KMS-11 (cell line): Measurements from ENCODE around the gene ACOXL.

Experiments
- H2AFZ ChIP-seq: fragments of 200-600 bp; sonication (generic); 2 replicates; pipeline ENCODE4 v1.6.1; 2016; ENCODE audit warnings: antibody characterized with exemption, mixed run types, low read depth
- H3K27ac ChIP-seq: fragments of 200-600 bp; sonication (generic); 2 replicates; pipeline ENCODE4 v1.6.1; 2016; ENCODE audit warnings: mild to moderate bottlenecking, mixed run types
- H3K27me3 ChIP-seq: fragments of 200-600 bp; sonication (generic); 2 replicates; pipeline ENCODE4 v1.6.1; 2017; ENCODE audit warnings: mild to moderate bottlenecking, low read depth, mixed run types, moderate library complexity; ENCODE audit not compliant: insufficient read depth
- H3K36me3 ChIP-seq: fragments of 200-600 bp; sonication (generic); 2 replicates; pipeline ENCODE4 v1.6.1; 2017; ENCODE audit warnings: mild to moderate bottlenecking, mixed run types; ENCODE audit not compliant: insufficient read depth
- H3K4me1 ChIP-seq: fragments of 200-600 bp; sonication (generic); 2 replicates; pipeline ENCODE4 v1.6.1; 2016; ENCODE audit warnings: mild to moderate bottlenecking, low read depth, mixed run types; ENCODE audit not compliant: poor library complexity, severe bottlenecking
- H3K4me2 ChIP-seq: fragments of 200-600 bp; sonication (generic); 2 replicates; pipeline ENCODE4 v1.7.0; 2016; ENCODE audit warnings: mild to moderate bottlenecking, mixed run types
- H3K4me3 ChIP-seq: fragments of 200-600 bp; sonication (generic); IDR thresholded peaks from 2 replicates; pipeline ENCODE4 v1.6.1; 2017; ENCODE audit warnings: low read depth, low read length, mixed read lengths; ENCODE audit not compliant: insufficient read depth
- H3K79me2 ChIP-seq: fragments of 200-600 bp; sonication (generic); 2 replicates; pipeline ENCODE4 v1.6.1; 2016; ENCODE audit warnings: low read depth, mixed run types; ENCODE audit not compliant: insufficient read depth
- H3K9ac ChIP-seq: fragments of 200-600 bp; sonication (generic); 2 replicates; pipeline ENCODE4 v1.6.1; 2016; ENCODE audit warnings: mild to moderate bottlenecking, mixed run types
- H4K20me1 ChIP-seq: fragments of 200-600 bp; sonication (generic); 2 replicates; pipeline ENCODE4 v1.6.1; 2016; ENCODE audit warnings: mild to moderate bottlenecking, mixed run types; ENCODE audit not compliant: insufficient read depth
- TF ChIP-seq, protein P1 (sequence below): fragments of 200-600 bp; sonication (generic); conservative IDR thresholded peaks from 2 replicates; pipeline ENCODE4 v1.6.1; 2017; ENCODE audit warnings: low read depth, mild to moderate bottlenecking, antibody characterized with exemption, low read length, moderate library complexity, mixed read lengths

The ACOXL gene

DNA sequence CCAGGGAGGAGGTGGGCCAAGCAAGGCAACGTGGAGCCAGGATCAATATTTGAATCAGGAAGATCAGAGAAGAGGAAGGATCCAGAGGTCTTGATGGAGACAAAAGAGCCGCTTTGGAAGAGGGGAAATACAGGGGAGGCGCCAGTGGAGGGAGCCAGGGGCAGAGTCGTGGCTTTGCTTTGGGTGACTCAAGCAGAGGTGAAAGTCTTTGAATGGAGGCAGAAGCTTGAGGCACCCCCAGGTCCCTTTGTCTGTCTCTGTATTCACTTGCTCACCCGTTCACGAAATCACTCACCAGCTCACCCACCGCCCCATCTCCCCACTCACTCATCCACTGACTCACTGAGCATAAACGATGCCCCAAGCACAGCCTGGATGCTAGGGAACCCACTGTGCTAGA is 134.1 kb downstream of the ACOXL start:
- H2AFZ ChIP-seq, result no peak overlapping the region
- H3K4me2 ChIP-seq, result no peak overlapping the region
- H3K4me3 ChIP-seq, result no peak overlapping the region
- peaks cover 89% of the 10 kb centered on the region for H3K4me1 ChIP-seq
- no peaks in the 10 kb centered on the region for H3K79me2 ChIP-seq
- no peak overlapping the region for H3K27ac ChIP-seq
- no peak overlapping the region for H3K9ac ChIP-seq
- no peaks in the 10 kb centered on the region for H4K20me1 ChIP-seq
- no peaks in the 10 kb centered on the region for H3K27me3 ChIP-seq
- TF ChIP-seq, protein P1, sequence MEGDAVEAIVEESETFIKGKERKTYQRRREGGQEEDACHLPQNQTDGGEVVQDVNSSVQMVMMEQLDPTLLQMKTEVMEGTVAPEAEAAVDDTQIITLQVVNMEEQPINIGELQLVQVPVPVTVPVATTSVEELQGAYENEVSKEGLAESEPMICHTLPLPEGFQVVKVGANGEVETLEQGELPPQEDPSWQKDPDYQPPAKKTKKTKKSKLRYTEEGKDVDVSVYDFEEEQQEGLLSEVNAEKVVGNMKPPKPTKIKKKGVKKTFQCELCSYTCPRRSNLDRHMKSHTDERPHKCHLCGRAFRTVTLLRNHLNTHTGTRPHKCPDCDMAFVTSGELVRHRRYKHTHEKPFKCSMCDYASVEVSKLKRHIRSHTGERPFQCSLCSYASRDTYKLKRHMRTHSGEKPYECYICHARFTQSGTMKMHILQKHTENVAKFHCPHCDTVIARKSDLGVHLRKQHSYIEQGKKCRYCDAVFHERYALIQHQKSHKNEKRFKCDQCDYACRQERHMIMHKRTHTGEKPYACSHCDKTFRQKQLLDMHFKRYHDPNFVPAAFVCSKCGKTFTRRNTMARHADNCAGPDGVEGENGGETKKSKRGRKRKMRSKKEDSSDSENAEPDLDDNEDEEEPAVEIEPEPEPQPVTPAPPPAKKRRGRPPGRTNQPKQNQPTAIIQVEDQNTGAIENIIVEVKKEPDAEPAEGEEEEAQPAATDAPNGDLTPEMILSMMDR, result no peak
- no peaks in the 10 kb centered on the region for H3K36me3 ChIP-seq

DNA sequence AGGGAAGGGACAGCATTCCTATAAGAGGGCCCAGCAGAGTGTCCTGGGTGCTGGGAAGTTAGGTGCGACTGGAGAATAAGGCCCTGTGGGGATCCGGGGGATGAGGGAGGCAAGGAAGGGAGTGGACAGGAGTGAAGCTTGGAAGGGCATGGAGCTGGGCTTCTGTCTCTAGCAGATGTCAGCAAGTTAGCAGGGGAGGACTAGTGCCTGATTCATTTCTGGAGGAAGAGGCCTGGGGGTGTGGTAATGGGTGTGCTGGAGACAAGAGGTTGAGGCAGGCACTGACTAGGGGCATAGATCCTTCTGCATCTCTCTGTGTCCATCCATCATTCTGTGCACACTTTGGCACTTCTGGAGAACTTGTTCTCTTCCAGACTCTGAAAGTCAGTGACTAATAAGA is 134.7 kb downstream of the ACOXL start:
- Histone ChIP-seq H3K27ac (no peak overlapping the region), H3K9ac (no peak overlapping the region), H3K4me1 (peaks cover 93% of the 10 kb centered on the region), H2AFZ (no peak overlapping the region), H3K4me3 (no peak overlapping the region), H3K27me3 (no peaks in the 10 kb centered on the region), H3K36me3 (no peaks in the 10 kb centered on the region), H4K20me1 (no peaks in the 10 kb centered on the region), H3K4me2 (no peak overlapping the region), H3K79me2 (no peaks in the 10 kb centered on the region)
- TF ChIP-seq, protein P1, result no peak

DNA sequence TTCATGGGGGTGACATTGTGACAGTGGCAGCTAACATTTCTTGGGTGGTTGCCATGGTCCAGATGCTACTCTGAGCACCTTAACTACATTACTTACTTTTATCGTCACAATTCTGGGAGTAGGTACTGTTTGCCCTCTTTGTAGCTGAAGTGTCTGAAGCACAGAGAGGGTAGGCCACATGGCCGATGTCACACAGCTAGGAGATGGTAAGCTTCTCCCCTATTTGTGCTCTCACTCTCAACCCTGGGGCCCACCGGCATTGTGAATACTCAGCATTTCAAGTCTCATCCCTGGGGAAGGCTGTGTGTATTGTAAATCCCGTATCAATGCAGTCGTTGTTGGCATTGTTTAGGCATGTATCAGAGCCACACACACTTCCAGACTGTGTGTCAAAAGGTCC is 136.6 kb downstream of the ACOXL start:
- no peaks in the 10 kb centered on the region for H4K20me1 ChIP-seq
- peaks cover 77% of the 10 kb centered on the region for H3K4me1 ChIP-seq
- H3K4me2 ChIP-seq, result peak overlapping the region; percentile 13; the same call in 1 of the 2 replicates

DNA sequence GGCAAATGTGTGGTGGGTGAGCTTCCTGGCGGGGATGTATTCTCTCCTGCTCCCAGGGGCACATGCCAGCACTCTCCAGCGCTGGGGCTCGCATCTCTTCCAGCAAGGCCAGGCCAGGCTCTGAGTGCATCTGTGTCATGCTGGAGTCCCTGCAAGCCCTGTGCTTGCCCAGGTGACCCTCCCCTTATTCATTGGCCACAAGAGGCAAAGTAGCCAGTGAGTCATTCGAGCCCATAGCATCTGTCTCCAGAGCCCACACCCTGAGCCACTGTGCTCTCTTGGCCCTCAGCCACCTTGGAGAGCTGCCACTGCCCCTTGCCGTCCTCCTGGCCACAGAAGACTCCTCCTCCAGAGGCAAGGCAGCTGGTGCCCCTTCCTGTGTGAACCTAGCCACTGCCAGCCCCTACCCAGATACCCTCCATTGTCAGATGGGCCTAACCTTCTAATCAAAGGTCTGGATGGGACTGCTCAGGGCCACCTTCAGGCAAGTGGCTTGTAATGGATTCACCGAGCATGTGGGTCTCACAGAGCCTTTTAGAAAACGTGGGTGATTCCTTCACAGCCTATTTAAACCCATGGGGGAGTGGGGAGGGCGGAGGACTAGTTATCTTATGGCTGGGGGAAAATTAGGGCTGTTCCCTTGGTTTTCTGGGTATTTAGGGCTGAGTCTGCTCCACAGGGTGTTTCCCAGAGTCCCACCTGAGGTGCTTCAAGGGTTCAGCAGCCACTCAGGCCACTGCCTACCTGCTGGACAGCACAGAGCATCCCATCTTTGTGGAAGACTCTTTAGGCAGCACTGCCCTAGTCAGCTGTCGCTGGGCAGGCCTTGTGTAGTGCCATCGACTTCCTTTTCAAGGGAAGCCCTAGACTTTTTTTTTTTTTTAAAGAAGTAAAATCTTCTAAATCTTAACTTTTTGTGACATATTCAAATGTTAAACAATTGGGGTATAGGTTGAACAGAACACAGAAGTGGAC is 137.4 kb downstream of the ACOXL start:
- H4K20me1 ChIP-seq, result no peaks in the 10 kb centered on the region
- no peak overlapping the region for H3K4me3 ChIP-seq
- TF ChIP-seq, protein P1, result no peak
- no peak overlapping the region; the same call in 1 of the 2 replicates for H3K27ac ChIP-seq
- H3K36me3 ChIP-seq, result no peaks in the 10 kb centered on the region
- H2AFZ ChIP-seq, result no peak overlapping the region
- no peaks in the 10 kb centered on the region for H3K27me3 ChIP-seq
- no peaks in the 10 kb centered on the region for H3K79me2 ChIP-seq
- no peak overlapping the region for H3K9ac ChIP-seq
- peaks cover 69% of the 10 kb centered on the region for H3K4me1 ChIP-seq
- H3K4me2 ChIP-seq, result no peak overlapping the region; the same call in 1 of the 2 replicates

More for the DNA sequence above, 136.6 kb downstream of the ACOXL start:
- TF ChIP-seq, protein P1, result no peak
- Histone ChIP-seq H3K36me3 (no peaks in the 10 kb centered on the region), H2AFZ (no peak overlapping the region), H3K4me3 (no peak overlapping the region), H3K27me3 (no peaks in the 10 kb centered on the region), H3K79me2 (no peaks in the 10 kb centered on the region), H3K9ac (no peak overlapping the region), H3K27ac (peak overlapping the region; percentile 30; the same call in 1 of the 2 replicates)
